ENCODE data around the gene ATP6V0B.

DNA sequence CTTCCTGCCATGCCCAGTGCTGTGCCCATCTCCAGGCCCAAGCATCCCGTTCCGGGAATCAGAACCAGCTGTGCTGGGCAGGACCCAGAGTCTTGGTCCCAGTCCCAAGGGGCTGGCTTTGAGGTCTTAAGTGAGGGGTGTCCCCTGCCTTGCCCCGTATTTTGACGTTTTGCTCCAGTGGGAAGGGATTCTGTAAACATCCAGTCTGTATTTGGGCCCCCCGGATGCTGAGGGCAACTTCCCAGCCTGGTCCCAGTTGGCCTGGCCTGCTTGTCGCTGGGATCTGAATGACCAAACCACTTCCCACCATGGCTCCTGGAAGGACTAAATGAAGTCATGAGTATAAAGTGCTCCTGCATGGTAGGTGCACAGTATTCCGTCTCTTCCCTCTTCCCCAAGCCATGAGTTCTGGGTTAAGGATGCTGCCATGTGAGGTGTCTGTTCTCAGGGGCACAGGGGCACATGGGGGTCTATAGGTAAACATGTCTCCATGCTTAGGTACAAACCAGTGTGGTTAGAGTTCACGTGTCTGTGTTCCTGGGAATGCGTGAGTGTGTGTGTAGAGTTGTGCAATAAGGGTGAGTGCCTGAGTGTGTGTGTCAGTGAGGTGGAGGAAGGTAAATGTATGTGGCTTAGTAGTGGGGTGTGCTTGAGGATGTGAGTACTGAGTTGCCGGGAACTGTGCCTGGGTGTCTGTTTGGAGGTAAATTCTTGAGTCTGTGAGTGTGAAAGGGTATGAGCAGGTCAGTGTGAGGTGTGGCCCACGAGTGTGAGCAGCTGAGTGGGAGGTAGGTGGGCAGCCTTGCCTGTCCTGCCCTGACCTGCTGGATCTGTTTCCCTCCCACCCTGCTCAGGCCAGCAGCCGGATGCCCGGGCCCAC lies 5.7 kb downstream of the ATP6V0B start:
- no peak for TF ChIP-seq POLR2A (IDR thresholded peaks at IDR 0.05)
- TF ChIP-seq, protein P1, sequence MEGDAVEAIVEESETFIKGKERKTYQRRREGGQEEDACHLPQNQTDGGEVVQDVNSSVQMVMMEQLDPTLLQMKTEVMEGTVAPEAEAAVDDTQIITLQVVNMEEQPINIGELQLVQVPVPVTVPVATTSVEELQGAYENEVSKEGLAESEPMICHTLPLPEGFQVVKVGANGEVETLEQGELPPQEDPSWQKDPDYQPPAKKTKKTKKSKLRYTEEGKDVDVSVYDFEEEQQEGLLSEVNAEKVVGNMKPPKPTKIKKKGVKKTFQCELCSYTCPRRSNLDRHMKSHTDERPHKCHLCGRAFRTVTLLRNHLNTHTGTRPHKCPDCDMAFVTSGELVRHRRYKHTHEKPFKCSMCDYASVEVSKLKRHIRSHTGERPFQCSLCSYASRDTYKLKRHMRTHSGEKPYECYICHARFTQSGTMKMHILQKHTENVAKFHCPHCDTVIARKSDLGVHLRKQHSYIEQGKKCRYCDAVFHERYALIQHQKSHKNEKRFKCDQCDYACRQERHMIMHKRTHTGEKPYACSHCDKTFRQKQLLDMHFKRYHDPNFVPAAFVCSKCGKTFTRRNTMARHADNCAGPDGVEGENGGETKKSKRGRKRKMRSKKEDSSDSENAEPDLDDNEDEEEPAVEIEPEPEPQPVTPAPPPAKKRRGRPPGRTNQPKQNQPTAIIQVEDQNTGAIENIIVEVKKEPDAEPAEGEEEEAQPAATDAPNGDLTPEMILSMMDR (IDR thresholded peaks at IDR 0.05), result no peak
- TF ChIP-seq POLR2AphosphoS5 (IDR thresholded peaks at IDR 0.05), result no peak
- TF ChIP-seq EP300 (IDR thresholded peaks at IDR 0.05; ENCODE audit: low read depth), result no peak
